ENCODE data around the gene HRK. TPM values are rescaled to one million over a fixed set of nuclear protein-coding genes. Genes with fewer than 3 reads are reported as not detected.

The HRK gene
- total and polyA plus RNA-seq, 4 donors: 0.14 TPM; not detected in 3

DNA sequence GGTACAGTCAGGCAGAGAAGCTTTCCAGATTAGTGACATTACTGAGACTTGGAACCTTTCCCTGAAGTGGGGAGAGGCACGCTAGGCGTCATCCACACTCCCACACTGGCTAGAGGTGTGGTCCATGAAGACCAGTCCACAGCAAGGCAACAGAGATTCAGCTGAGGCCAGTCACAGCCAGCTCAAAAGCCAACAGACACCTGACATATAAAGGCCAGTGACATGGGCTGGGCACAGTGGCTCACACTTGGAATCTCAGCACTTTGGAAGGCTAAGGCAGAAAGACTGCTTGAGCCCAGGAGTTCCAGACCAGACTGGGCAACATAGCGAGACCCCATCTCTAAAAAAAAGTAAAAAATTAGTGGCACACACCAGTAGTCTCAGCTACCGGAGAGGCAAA is 10.9 kb downstream of the HRK start:
- 64% methylated on average over 4 of the region's 4 CpGs for WGBS
- Histone ChIP-seq H3K27ac (ENCODE audit: low read depth in 1 of 2, low read length in 2 of 2) (no peak overlapping the region), H3K36me3 (ENCODE audit: control insufficient read depth in 4 of 4, insufficient read depth in 3 of 4, low read depth in 1 of 4, low read length in 3 of 4) (peaks cover 0 to 3% (median 0%) of the 10 kb centered on the region in 4 donors), H3K4me3 (ENCODE audit: low read depth in 1 of 3, low read length in 3 of 3) (no peak overlapping the region), H3K9ac (ENCODE audit: low read depth in 1 of 2, low read length in 2 of 2) (no peak overlapping the region), H3K9me3 (ENCODE audit: control insufficient read depth in 4 of 4, low read length in 3 of 4) (peaks cover 3 to 10% (median 5%) of the 10 kb centered on the region in 4 donors), H3K4me1 (ENCODE audit: control insufficient read depth in 4 of 4, insufficient read depth in 4 of 4, low read length in 3 of 4) (no peaks in the 10 kb centered on the region), H3K27me3 (ENCODE audit: control insufficient read depth in 4 of 4, insufficient read depth in 4 of 4, low read length in 3 of 4) (peaks cover 0 to 7% (median under 1%) of the 10 kb centered on the region in 4 donors)
- DNase-seq (ENCODE audit: low spot score): no peak
- TF ChIP-seq HNF4A (conservative IDR thresholded peaks at IDR 0.05): no peak
- TF ChIP-seq GABPA (IDR thresholded peaks at IDR 0.05 in 1 of 2, conservative IDR thresholded peaks at IDR 0.05 in 1 of 2): no peak
- TF ChIP-seq CTCF (IDR thresholded peaks at IDR 0.05; ENCODE audit: low read depth, low read length, missing input control): no peak
- no peak for TF ChIP-seq TAF1 (conservative IDR thresholded peaks at IDR 0.05)
- no peak for TF ChIP-seq ATF3 (IDR thresholded peaks at IDR 0.05)
- TF ChIP-seq SP1 (IDR thresholded peaks at IDR 0.05): no peak
- TF ChIP-seq, protein P1, sequence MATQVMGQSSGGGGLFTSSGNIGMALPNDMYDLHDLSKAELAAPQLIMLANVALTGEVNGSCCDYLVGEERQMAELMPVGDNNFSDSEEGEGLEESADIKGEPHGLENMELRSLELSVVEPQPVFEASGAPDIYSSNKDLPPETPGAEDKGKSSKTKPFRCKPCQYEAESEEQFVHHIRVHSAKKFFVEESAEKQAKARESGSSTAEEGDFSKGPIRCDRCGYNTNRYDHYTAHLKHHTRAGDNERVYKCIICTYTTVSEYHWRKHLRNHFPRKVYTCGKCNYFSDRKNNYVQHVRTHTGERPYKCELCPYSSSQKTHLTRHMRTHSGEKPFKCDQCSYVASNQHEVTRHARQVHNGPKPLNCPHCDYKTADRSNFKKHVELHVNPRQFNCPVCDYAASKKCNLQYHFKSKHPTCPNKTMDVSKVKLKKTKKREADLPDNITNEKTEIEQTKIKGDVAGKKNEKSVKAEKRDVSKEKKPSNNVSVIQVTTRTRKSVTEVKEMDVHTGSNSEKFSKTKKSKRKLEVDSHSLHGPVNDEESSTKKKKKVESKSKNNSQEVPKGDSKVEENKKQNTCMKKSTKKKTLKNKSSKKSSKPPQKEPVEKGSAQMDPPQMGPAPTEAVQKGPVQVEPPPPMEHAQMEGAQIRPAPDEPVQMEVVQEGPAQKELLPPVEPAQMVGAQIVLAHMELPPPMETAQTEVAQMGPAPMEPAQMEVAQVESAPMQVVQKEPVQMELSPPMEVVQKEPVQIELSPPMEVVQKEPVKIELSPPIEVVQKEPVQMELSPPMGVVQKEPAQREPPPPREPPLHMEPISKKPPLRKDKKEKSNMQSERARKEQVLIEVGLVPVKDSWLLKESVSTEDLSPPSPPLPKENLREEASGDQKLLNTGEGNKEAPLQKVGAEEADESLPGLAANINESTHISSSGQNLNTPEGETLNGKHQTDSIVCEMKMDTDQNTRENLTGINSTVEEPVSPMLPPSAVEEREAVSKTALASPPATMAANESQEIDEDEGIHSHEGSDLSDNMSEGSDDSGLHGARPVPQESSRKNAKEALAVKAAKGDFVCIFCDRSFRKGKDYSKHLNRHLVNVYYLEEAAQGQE (IDR thresholded peaks at IDR 0.05): no peak
- no peak for TF ChIP-seq RXRA (IDR thresholded peaks at IDR 0.05)
- TF ChIP-seq EGR1 (IDR thresholded peaks at IDR 0.05; ENCODE audit: low read depth in 2 of 2): no peak
- TF ChIP-seq YY1 (IDR thresholded peaks at IDR 0.05): no peak
- TF ChIP-seq FOXA2 (IDR thresholded peaks at IDR 0.05): no peak
- no peak for TF ChIP-seq ZBTB33 (IDR thresholded peaks at IDR 0.05)
- no peak for TF ChIP-seq HNF4G (IDR thresholded peaks at IDR 0.05)
- TF ChIP-seq FOXA1 (IDR thresholded peaks at IDR 0.05): no peak
- TF ChIP-seq RAD21 (IDR thresholded peaks at IDR 0.05): no peak
- TF ChIP-seq, protein P2, sequence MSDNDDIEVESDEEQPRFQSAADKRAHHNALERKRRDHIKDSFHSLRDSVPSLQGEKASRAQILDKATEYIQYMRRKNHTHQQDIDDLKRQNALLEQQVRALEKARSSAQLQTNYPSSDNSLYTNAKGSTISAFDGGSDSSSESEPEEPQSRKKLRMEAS (IDR thresholded peaks at IDR 0.05): no peak
- no peak for TF ChIP-seq NR2F2 (IDR thresholded peaks at IDR 0.05)
- no peak for TF ChIP-seq JUND (IDR thresholded peaks at IDR 0.05)
